ENCODE results near the gene MAGI1. TPM values are rescaled to one million over a fixed set of nuclear protein-coding genes. Genes with fewer than 3 reads are reported as not detected.
"Not testable (repeated sequence)": the region's sequence is repeated elsewhere in the genome, so short reads cannot be mapped to it uniquely, and the experiment has no call there.

MAGI1 gene
- total RNA-seq, 2 donors from 2014 or later, result 23.4 to 41.4 TPM

DNA sequence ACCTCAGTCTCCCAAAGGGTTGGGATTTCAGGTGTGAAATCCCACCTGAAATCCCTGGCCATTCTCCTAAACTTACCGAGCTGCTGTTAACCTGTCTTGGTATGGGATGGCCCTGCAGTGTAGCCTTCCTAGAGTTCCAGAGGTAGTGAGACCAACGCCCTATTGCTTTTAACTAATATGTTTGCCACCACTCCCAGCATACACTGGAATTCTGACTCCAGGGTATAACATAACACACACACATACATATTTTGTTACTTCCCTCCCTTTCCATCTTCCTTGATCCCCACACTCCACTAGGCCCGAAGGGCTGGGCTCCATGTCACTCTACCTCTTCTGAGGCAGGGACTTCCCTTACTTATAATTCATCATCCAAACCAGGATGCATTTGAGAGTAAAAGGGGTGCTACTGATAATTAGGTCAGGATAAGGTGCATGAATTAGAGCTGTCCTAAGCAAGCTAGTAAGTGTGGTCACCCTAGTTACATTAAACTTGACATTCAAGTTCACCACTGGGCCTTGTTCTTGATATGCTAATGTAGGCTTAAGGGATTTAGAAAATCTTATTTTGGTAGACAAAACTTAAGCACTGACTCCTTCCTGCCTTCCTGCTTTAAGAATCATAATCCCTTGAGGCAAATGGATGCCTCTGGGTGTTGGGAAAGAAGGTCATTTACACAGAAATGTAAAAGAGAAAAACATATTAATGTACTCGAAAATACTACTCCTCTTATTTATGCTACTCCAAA, 317.6 kb downstream of the MAGI1 start:
- intact Hi-C loops (cut with DNase I), result no loop called here
- no peaks in the 10 kb centered on the region for H3K4me1 ChIP-seq
- no peak for TF ChIP-seq CTCF (IDR thresholded peaks at IDR 0.05)

DNA sequence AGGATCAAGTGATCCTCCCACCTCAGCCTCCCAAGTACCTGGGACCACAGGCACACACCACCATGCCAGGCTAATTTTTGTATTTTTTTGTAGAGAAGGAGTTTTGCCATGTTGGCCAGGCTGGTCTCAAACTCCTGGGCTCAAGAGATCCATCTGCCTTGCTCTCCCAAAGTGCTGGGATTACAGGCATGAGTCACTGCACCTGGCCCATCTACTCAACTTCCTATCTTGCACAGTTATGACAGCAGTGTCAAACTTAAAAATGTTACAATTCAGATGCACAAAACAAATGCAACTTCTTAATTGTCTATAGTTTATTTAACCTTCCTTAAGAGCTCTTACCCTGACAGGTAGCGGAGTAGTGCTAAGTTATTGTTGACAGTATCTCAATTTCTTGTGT, 319.1 kb downstream of the MAGI1 start:
- DNase-seq; H3K36me3 ChIP-seq; H3K4me1 ChIP-seq; H3K27me3 ChIP-seq; H3K4me3 ChIP-seq; H3K9ac ChIP-seq (ENCODE audit: low read depth in 2 of 2, low read length in 2 of 2); H3K27ac ChIP-seq; H3K9me3 ChIP-seq; intact Hi-C loops (cut with DNase I): not testable (repeated sequence)

More for the DNA sequence above, 317.6 kb downstream of the MAGI1 start:
- Histone ChIP-seq H3K9ac (ENCODE audit: low read depth in 2 of 2, low read length in 2 of 2) (no peak overlapping the region), H3K27ac (no peak overlapping the region), H3K36me3 (no peaks in the 10 kb centered on the region), H3K4me3 (no peak overlapping the region), H3K9me3 (no peaks in the 10 kb centered on the region), H3K27me3 (no peaks in the 10 kb centered on the region)
- no peak for DNase-seq

DNA sequence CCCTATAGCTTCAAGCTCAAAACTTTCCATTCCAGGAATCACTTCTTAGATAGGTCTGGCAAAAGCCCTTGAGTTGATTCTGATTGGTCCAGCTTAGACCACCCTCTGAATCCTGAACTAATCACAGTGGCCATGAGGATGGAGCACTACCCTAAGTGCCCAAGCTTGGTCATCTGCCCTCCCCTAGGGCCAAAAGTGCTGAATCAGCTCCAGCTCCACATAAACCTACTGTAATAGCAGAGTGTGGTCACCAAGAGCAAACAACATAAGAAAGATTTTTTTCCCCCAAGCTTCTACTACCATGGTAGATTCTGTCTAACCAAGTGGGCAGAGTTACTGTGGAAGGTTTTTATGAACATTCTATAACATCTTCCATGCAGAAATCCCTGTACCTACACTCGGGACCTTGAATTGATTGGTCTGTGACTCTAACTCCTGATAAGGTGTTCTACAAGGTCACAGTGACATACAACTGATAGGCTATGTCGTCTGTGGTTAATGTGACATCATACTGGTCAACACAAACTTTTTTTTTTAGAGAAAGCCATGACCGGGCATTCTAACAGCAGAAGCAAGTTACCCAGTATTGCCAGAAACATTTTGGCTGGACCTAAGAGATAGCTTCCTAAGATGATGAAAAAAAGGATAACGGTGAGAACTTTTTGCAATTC, 320.9 kb downstream of the MAGI1 start:
- no peak overlapping the region for H3K27ac ChIP-seq
- TF ChIP-seq CTCF (IDR thresholded peaks at IDR 0.05), result no peak

GRCh38 chr3:65716071-65716751, 322.5 kb downstream of the MAGI1 start:
- intact Hi-C loops (cut with DNase I), result no loop called here
- Histone ChIP-seq H3K36me3 (no peaks in the 10 kb centered on the region), H3K4me1 (no peaks in the 10 kb centered on the region), H3K4me3 (no peak overlapping the region), H3K27me3 (no peaks in the 10 kb centered on the region), H3K9me3 (no peaks in the 10 kb centered on the region), H3K27ac (no peak overlapping the region), H3K9ac (ENCODE audit: low read depth in 2 of 2, low read length in 2 of 2) (no peak overlapping the region)
- DNase-seq, result no peak
- no peak for TF ChIP-seq CTCF (IDR thresholded peaks at IDR 0.05)

More for the DNA sequence above, 320.9 kb downstream of the MAGI1 start:
- no peak for DNase-seq
- H3K9ac ChIP-seq (ENCODE audit: low read depth in 2 of 2, low read length in 2 of 2), result no peak overlapping the region
- no peaks in the 10 kb centered on the region for H3K9me3 ChIP-seq
- no peaks in the 10 kb centered on the region for H3K27me3 ChIP-seq
- no peaks in the 10 kb centered on the region for H3K36me3 ChIP-seq
- no peaks in the 10 kb centered on the region for H3K4me1 ChIP-seq
- intact Hi-C loops (cut with DNase I), result no loop called here
- H3K4me3 ChIP-seq, result no peak overlapping the region

DNA sequence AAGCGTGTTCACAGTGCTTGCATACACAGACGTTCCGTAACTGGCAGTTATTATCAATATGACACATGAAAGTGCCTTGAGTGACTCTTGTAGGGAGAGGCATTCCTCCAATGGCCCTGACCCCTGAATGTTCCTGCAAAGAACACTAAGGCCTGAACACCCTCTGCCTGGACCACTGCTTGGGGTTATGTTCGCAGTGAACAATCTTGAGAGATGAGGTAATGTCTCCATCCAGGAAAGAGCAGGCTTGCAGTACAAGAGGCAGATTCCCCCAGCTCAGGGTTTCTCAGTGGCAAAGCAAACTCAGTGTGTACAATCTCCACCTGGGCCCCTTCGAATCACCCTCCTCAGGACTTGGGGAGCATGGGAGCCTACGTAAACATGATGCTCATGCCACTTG, 324.6 kb downstream of the MAGI1 start:
- H3K27ac ChIP-seq, result no peak overlapping the region
- no peak overlapping the region for H3K4me3 ChIP-seq
- H3K36me3 ChIP-seq, result no peaks in the 10 kb centered on the region
- no peak for DNase-seq
- H3K4me1 ChIP-seq, result no peaks in the 10 kb centered on the region
- no peaks in the 10 kb centered on the region for H3K9me3 ChIP-seq
- H3K27me3 ChIP-seq, result no peaks in the 10 kb centered on the region
- intact Hi-C loops (cut with DNase I), result no loop called here
- no peak overlapping the region for H3K9ac ChIP-seq (ENCODE audit: low read depth in 2 of 2, low read length in 2 of 2)
- TF ChIP-seq CTCF (IDR thresholded peaks at IDR 0.05), result no peak

All from colonic mucosa (tissue), 4 donors.